Activated CD4-positive, CD25-positive, alpha-beta regulatory T cell (primary cell): ENCODE data around the gene USP13.
"Not testable (repeated sequence)": the region's sequence is repeated elsewhere in the genome, so short reads cannot be mapped to it uniquely, and the experiment has no call there.

ENCODE experiments used
- DNase-seq, 4 experiments: peaks; one replicate each; lab custom pipeline; 2025; lab: John Stamatoyannopoulos, UW

USP13 gene

GRCh38 chr3:179655236-179655635 is 2.4 kb downstream of the USP13 start:
- no peak for DNase-seq

- DNase-seq = no peak
Measured at GRCh38 chr3:179658606-179659005, 5.8 kb downstream of the USP13 start.

GRCh38 chr3:179660872-179661271 is 8.0 kb downstream of the USP13 start:
- DNase-seq = no peak

GRCh38 chr3:179661777-179662176 is 8.9 kb downstream of the USP13 start:
- no peak for DNase-seq

- no peak for DNase-seq
Measured at GRCh38 chr3:179663093-179663492, 10.3 kb downstream of the USP13 start.

GRCh38 chr3:179666030-179666429 is 13.2 kb downstream of the USP13 start:
- DNase-seq = no peak

- no peak for DNase-seq
Measured at GRCh38 chr3:179666436-179667035, 13.7 kb downstream of the USP13 start.

GRCh38 chr3:179668429-179668828 is 15.6 kb downstream of the USP13 start:
- DNase-seq = no peak

GRCh38 chr3:179670311-179670710 is 17.5 kb downstream of the USP13 start:
- DNase-seq = no peak

- DNase-seq = no peak
Measured at GRCh38 chr3:179671309-179671708, 18.5 kb downstream of the USP13 start.

GRCh38 chr3:179671747-179672242 is 19.0 kb downstream of the USP13 start:
- DNase-seq = no peak

- no peak for DNase-seq
Measured at GRCh38 chr3:179672918-179673317, 20.1 kb downstream of the USP13 start.

- no peak for DNase-seq
Measured at GRCh38 chr3:179673523-179673922, 20.7 kb downstream of the USP13 start.

GRCh38 chr3:179676081-179676480 is 23.2 kb downstream of the USP13 start:
- no peak for DNase-seq

GRCh38 chr3:179677884-179678283 is 25.0 kb downstream of the USP13 start:
- DNase-seq = no peak

- DNase-seq = no peak
Measured at GRCh38 chr3:179681492-179682263, 28.8 kb downstream of the USP13 start.

GRCh38 chr3:179682426-179683080 is 29.7 kb downstream of the USP13 start:
- no peak for DNase-seq

GRCh38 chr3:179683286-179683685 is 30.4 kb downstream of the USP13 start:
- DNase-seq = not testable (repeated sequence)

GRCh38 chr3:179687967-179688535 is 35.2 kb downstream of the USP13 start:
- no peak for DNase-seq

- DNase-seq = no peak
Measured at GRCh38 chr3:179688850-179689249, 36.0 kb downstream of the USP13 start.

- DNase-seq = no peak
Measured at GRCh38 chr3:179694731-179695130, 41.9 kb downstream of the USP13 start.

GRCh38 chr3:179695672-179696313 is 43.0 kb downstream of the USP13 start:
- DNase-seq = no peak
